Activated CD8-positive, alpha-beta T cell treated with anti-CD3 and anti-CD28 coated beads for 36 hours (primary cell): ENCODE measurements around the gene SLC6A11. TPM values are rescaled to one million over a fixed set of nuclear protein-coding genes. Genes with fewer than 3 reads are reported as not detected.

ENCODE experiments used
- ATAC-seq: fragments of 200-7000 bp; cut with Tn5 transposase; one replicate; pipeline ENCODE4 v1.10.0; 2021; ENCODE audit warnings: mild to moderate bottlenecking, moderate library complexity
- CTCF ChIA-PET: fragments of 350-600 bp; sonication (Branson Sonifier 250); formaldehyde crosslinking; loops from one replicate; lab custom pipeline; 2021; ENCODE audit warnings: antibody characterized with exemption; lab: Charles Lee
- POLR2A ChIA-PET: fragments of 350-600 bp; sonication (Branson Sonifier 250); formaldehyde crosslinking; loops from one replicate; lab custom pipeline; 2021; ENCODE audit warnings: antibody characterized with exemption; lab: Charles Lee
- DNase-seq: peaks from one replicate; pipeline ENCODE4 v3.0.0-alpha.2; 2020
- H3K27ac Mint-ChIP-seq: one replicate; pipeline ENCODE4 v1.8.0; 2021; ENCODE audit warnings: mild to moderate bottlenecking, mixed read lengths
- H3K27me3 Mint-ChIP-seq: one replicate; pipeline ENCODE4 v1.8.0; 2021; ENCODE audit warnings: mixed read lengths
- H3K36me3 Mint-ChIP-seq: one replicate; pipeline ENCODE4 v1.8.0; 2021; ENCODE audit warnings: low read depth, mixed read lengths
- H3K4me1 Mint-ChIP-seq: one replicate; pipeline ENCODE4 v1.8.0; 2021; ENCODE audit warnings: low read depth, mixed read lengths
- H3K4me3 Mint-ChIP-seq: one replicate; pipeline ENCODE4 v1.8.0; 2021; ENCODE audit warnings: mild to moderate bottlenecking, moderate library complexity, mixed read lengths
- H3K9me3 Mint-ChIP-seq: one replicate; pipeline ENCODE4 v1.8.0; 2021; ENCODE audit warnings: mixed read lengths
- CTCF ChIP-seq: fragments of 200-600 bp; IDR thresholded peaks from one replicate; pipeline ENCODE4 v1.8.0; 2022; ENCODE audit warnings: antibody characterized with exemption, mild to moderate bottlenecking
- intact Hi-C: fragments of 100-400 bp; cut with micrococcal nuclease; formaldehyde crosslinking; loops from one replicate; pipeline ENCODE4 v1.10.0; 2022
- total RNA-seq, 2 experiments: library from RNA; stranded (reverse); gene quantifications; one replicate each; pipeline ENCODE4 v1.2.3, GENCODE V29; 2021

Gene SLC6A11
- total RNA-seq, 2 experiments from 2014 or later = not detected

- H3K4me3 Mint-ChIP-seq = no peak overlapping the region
- no peaks in the 10 kb centered on the region for H3K36me3 Mint-ChIP-seq
- peak; percentile 81 for TF ChIP-seq CTCF
- H3K27ac Mint-ChIP-seq = no peak overlapping the region
- H3K4me1 Mint-ChIP-seq = no peaks in the 10 kb centered on the region
- DNase-seq = peak; percentile 55
- CTCF ChIA-PET = interaction anchor here (0.6 to 6.6 kb wide), 14 partner anchors 12 to 184 kb away, joined by 3 to 55 read pairs (median 3); no protein-coding TSS in a partner anchor
- intact Hi-C loops = no loop called here
- H3K27me3 Mint-ChIP-seq = peaks cover 6% of the 10 kb centered on the region
- POLR2A ChIA-PET = interaction anchor here (0.8 kb wide), 1 partner anchor 25 kb away, joined by 3 read pairs; no protein-coding TSS in a partner anchor
- H3K9me3 Mint-ChIP-seq = peaks cover 2% of the 10 kb centered on the region
- ATAC-seq = peak; percentile 64
These were observed 125.9 kb downstream of the SLC6A11 start for GRCh38 chr3:10941972-10942371.

GRCh38 chr3:10942690-10943205, 126.7 kb downstream of the SLC6A11 start:
- ATAC-seq (no peak), DNase-seq (no peak)
- Mint-ChIP-seq H3K4me1 (no peaks in the 10 kb centered on the region), H3K4me3 (no peak overlapping the region), H3K36me3 (no peaks in the 10 kb centered on the region), H3K27me3 (peaks cover 6% of the 10 kb centered on the region), H3K9me3 (peaks cover 2% of the 10 kb centered on the region), H3K27ac (no peak overlapping the region)
- ChIA-PET CTCF (interaction anchor here (0.6 to 6.6 kb wide), 9 partner anchors 12 to 185 kb away, joined by 3 to 55 read pairs (median 3); no protein-coding TSS in a partner anchor), POLR2A (no interaction called here)
- intact Hi-C loops = no loop called here
- no peak for TF ChIP-seq CTCF

GRCh38 chr3:10944866-10945265, 128.8 kb downstream of the SLC6A11 start:
- no peak overlapping the region for H3K27ac Mint-ChIP-seq
- no peaks in the 10 kb centered on the region for H3K36me3 Mint-ChIP-seq
- no peak overlapping the region for H3K4me3 Mint-ChIP-seq
- DNase-seq = no peak
- TF ChIP-seq CTCF = no peak
- H3K27me3 Mint-ChIP-seq = peaks cover 10% of the 10 kb centered on the region
- intact Hi-C loops = no loop called here
- H3K9me3 Mint-ChIP-seq = peaks cover 2% of the 10 kb centered on the region
- POLR2A ChIA-PET = no interaction called here
- CTCF ChIA-PET = interaction anchor here (0.6 to 6.6 kb wide), 10 partner anchors 10 to 875 kb away, joined by 3 to 55 read pairs (median 5); no protein-coding TSS in a partner anchor
- H3K4me1 Mint-ChIP-seq = no peaks in the 10 kb centered on the region
- no peak for ATAC-seq

- intact Hi-C loops = loop anchor here (2.0 kb wide), 1 partner anchor 113 kb away; no protein-coding TSS in a partner anchor
- peaks cover 10% of the 10 kb centered on the region for H3K27me3 Mint-ChIP-seq
- CTCF ChIA-PET = interaction anchor here (0.6 to 6.6 kb wide), 15 partner anchors 9 to 874 kb away, joined by 3 to 55 read pairs (median 4); no protein-coding TSS in a partner anchor
- peaks cover 2% of the 10 kb centered on the region for H3K9me3 Mint-ChIP-seq
- no peaks in the 10 kb centered on the region for H3K36me3 Mint-ChIP-seq
- POLR2A ChIA-PET = no interaction called here
- DNase-seq = peak; percentile 67
- TF ChIP-seq CTCF = peak; percentile 82
- no peaks in the 10 kb centered on the region for H3K4me1 Mint-ChIP-seq
- no peak overlapping the region for H3K27ac Mint-ChIP-seq
- peak; percentile 67 for ATAC-seq
- no peak overlapping the region for H3K4me3 Mint-ChIP-seq
These were observed 129.8 kb downstream of the SLC6A11 start for GRCh38 chr3:10945683-10946287.

GRCh38 chr3:10946526-10946925, 130.5 kb downstream of the SLC6A11 start:
- Mint-ChIP-seq H3K9me3 (peaks cover 2% of the 10 kb centered on the region), H3K4me1 (no peaks in the 10 kb centered on the region), H3K36me3 (no peaks in the 10 kb centered on the region), H3K27me3 (peaks cover 10% of the 10 kb centered on the region), H3K4me3 (no peak overlapping the region), H3K27ac (no peak overlapping the region)
- TF ChIP-seq CTCF = no peak
- no peak for DNase-seq
- ATAC-seq = no peak
- POLR2A ChIA-PET = no interaction called here
- CTCF ChIA-PET = interaction anchor here (0.9 to 6.6 kb wide), 9 partner anchors 12 to 741 kb away, joined by 3 to 55 read pairs (median 4); no protein-coding TSS in a partner anchor
- intact Hi-C loops = loop anchor here (2.0 kb wide), 1 partner anchor 112 kb away; no protein-coding TSS in a partner anchor
